Stimulated activated CD8-positive, alpha-beta memory T cell treated with anti-CD3 and anti-CD28 coated beads, Interleukin-7, amount 100 ng/mL, for 48 hours (primary cell): Measurements from ENCODE around the gene DAPK1.

Experiments used
- DNase-seq, 2 donors: peaks; one replicate each; pipeline ENCODE4 v3.0.0-alpha.2; 2020; ENCODE audit warnings: low read depth in 1 of 2; ENCODE audit errors: extremely low read depth in 1 of 2

Gene DAPK1

GRCh38 chr9:87706066-87706739, 208.5 kb downstream of the DAPK1 start:
- DNase-seq: no peak

- no peak for DNase-seq
Observed at GRCh38 chr9:87707805-87708506, 210.3 kb downstream of the DAPK1 start.

- DNase-seq: no peak
Observed at GRCh38 chr9:87708546-87708945, 210.9 kb downstream of the DAPK1 start.

- no peak for DNase-seq
Observed at GRCh38 chr9:87708986-87709728, 211.5 kb downstream of the DAPK1 start.

GRCh38 chr9:87710443-87710842, 212.8 kb downstream of the DAPK1 start:
- DNase-seq: no peak

- no peak for DNase-seq
Observed at GRCh38 chr9:87711857-87712800, 214.5 kb downstream of the DAPK1 start.

GRCh38 chr9:87712801-87713277, 215.2 kb downstream of the DAPK1 start:
- no peak for DNase-seq

- peak in 1 of 2 donors; percentile 64 for DNase-seq
Observed at GRCh38 chr9:87713278-87713987, 215.8 kb downstream of the DAPK1 start.

GRCh38 chr9:87713988-87714330, 216.3 kb downstream of the DAPK1 start:
- DNase-seq: no peak

GRCh38 chr9:87714819-87715218, 217.2 kb downstream of the DAPK1 start:
- no peak for DNase-seq

- DNase-seq: no peak
Observed at GRCh38 chr9:87716141-87716540, 218.5 kb downstream of the DAPK1 start.

- no peak for DNase-seq
Observed at GRCh38 chr9:87717456-87717855, 219.8 kb downstream of the DAPK1 start.

- DNase-seq: no peak
Observed at GRCh38 chr9:87718231-87718630, 220.6 kb downstream of the DAPK1 start.

GRCh38 chr9:87718852-87719612, 221.4 kb downstream of the DAPK1 start:
- no peak for DNase-seq

GRCh38 chr9:87720173-87720572, 222.5 kb downstream of the DAPK1 start:
- no peak for DNase-seq

GRCh38 chr9:87722393-87723088, 224.9 kb downstream of the DAPK1 start:
- DNase-seq: no peak

GRCh38 chr9:87725356-87725899, 227.8 kb downstream of the DAPK1 start:
- DNase-seq: no peak

GRCh38 chr9:87725900-87726709, 228.4 kb downstream of the DAPK1 start, which contains the start of gene CTSL:
CTSL (plus strand) TSS chr9:87726119; CDS start chr9:87727604, 1,485 bp downstream.
- no peak for DNase-seq
